OCI-LY3 (cell line): Measurements from ENCODE around the gene SYAP1.

Experiments
- H2AFZ ChIP-seq: fragments of 200-600, 300-600 bp; shearing (Covaris generic); 2 replicates; pipeline ENCODE4 v1.6.0; 2014; ENCODE audit warnings: antibody characterized with exemption, low read depth, low read length
- H3K27ac ChIP-seq: fragments of 200-600, 300-600 bp; sonication (generic); 2 replicates; pipeline ENCODE4 v1.5.1; 2014; ENCODE audit warnings: mild to moderate bottlenecking, low read length, moderate library complexity, mixed read lengths
- H3K27me3 ChIP-seq: fragments of 200-600, 300-600 bp; sonication (generic); 2 replicates; pipeline ENCODE4 v1.6.1; 2014; ENCODE audit warnings: low read depth, low read length, mixed read lengths
- H3K36me3 ChIP-seq: fragments of 200-600, 300-600 bp; sonication (generic); replicated peaks from 2 replicates; pipeline ENCODE3; 2014; ENCODE audit warnings: low read depth, low read length, mixed read lengths
- H3K4me1 ChIP-seq: fragments of 300-600, 200-600 bp; sonication (generic); 2 replicates; pipeline ENCODE4 v1.6.1; 2014; ENCODE audit warnings: low read length, mixed read lengths
- H3K4me2 ChIP-seq: fragments of 200-600, 300-600 bp; sonication (generic); 2 replicates; pipeline ENCODE4 v1.6.1; 2014; ENCODE audit warnings: low read length, mixed read lengths
- H3K4me3 ChIP-seq: fragments of 300-600, 200-600 bp; sonication (generic); 2 replicates; pipeline ENCODE4 v1.5.1; 2014; ENCODE audit warnings: antibody characterized with exemption, mild to moderate bottlenecking, low read length, moderate library complexity
- H3K79me2 ChIP-seq: fragments of 300-600, 200-600 bp; shearing (Covaris generic); 2 replicates; pipeline ENCODE4 v1.6.1; 2014; ENCODE audit warnings: mild to moderate bottlenecking, low read length, mixed read lengths
- H3K9ac ChIP-seq: fragments of 300-600, 200-600 bp; shearing (Covaris generic); 2 replicates; pipeline ENCODE4 v1.6.0; 2014; ENCODE audit warnings: mild to moderate bottlenecking, low read length, moderate library complexity
- H3K9me3 ChIP-seq: fragments of 200-600, 300-600 bp; shearing (Covaris generic); 2 replicates; pipeline ENCODE4 v1.6.1; 2014; ENCODE audit warnings: low read length, mixed read lengths; ENCODE audit not compliant: insufficient read depth
- H4K20me1 ChIP-seq: fragments of 200-600, 300-600 bp; sonication (generic); 2 replicates; pipeline ENCODE4 v1.6.1; 2016; ENCODE audit warnings: low read length, mixed read lengths; ENCODE audit not compliant: insufficient read depth
- CTCF ChIP-seq: fragments of 200-600, 300-600 bp; sonication (generic); IDR thresholded peaks from 2 replicates; pipeline ENCODE4 v1.5.1; 2014; ENCODE audit warnings: antibody characterized with exemption, low read length, low read depth
- EZH2phosphoT487 ChIP-seq: fragments of 200-600 bp; shearing (Covaris generic); IDR thresholded peaks from 2 replicates; pipeline ENCODE4 v1.6.1; 2018; ENCODE audit warnings: antibody characterized with exemption, mixed run types, low read depth

Gene SYAP1

GRCh38 chrX:16739574-16739973 is 20.2 kb downstream of the SYAP1 start:
- Histone ChIP-seq H3K27me3 (no peaks in the 10 kb centered on the region), H2AFZ (no peak overlapping the region), H3K4me2 (no peak overlapping the region), H4K20me1 (no peaks in the 10 kb centered on the region), H3K79me2 (no peaks in the 10 kb centered on the region), H3K36me3 (peaks cover 14% of the 10 kb centered on the region), H3K9ac (no peak overlapping the region), H3K4me3 (no peak overlapping the region), H3K27ac (no peak overlapping the region), H3K4me1 (no peaks in the 10 kb centered on the region), H3K9me3 (no peaks in the 10 kb centered on the region)
- no peak for TF ChIP-seq CTCF
- no peak for TF ChIP-seq EZH2phosphoT487

GRCh38 chrX:16743604-16744325 is 24.4 kb downstream of the SYAP1 start:
- H2AFZ ChIP-seq = no peak overlapping the region
- H4K20me1 ChIP-seq = no peaks in the 10 kb centered on the region
- no peak for TF ChIP-seq EZH2phosphoT487
- no peak for TF ChIP-seq CTCF
- no peaks in the 10 kb centered on the region for H3K4me1 ChIP-seq
- H3K9me3 ChIP-seq = no peaks in the 10 kb centered on the region
- H3K4me3 ChIP-seq = no peak overlapping the region
- H3K27me3 ChIP-seq = no peaks in the 10 kb centered on the region
- no peak overlapping the region for H3K9ac ChIP-seq
- no peak overlapping the region for H3K4me2 ChIP-seq
- H3K27ac ChIP-seq = no peak overlapping the region
- no peaks in the 10 kb centered on the region for H3K79me2 ChIP-seq
- peaks cover 10% of the 10 kb centered on the region for H3K36me3 ChIP-seq

- Histone ChIP-seq H3K4me2 (no peak overlapping the region), H3K4me3 (no peak overlapping the region), H3K27ac (no peak overlapping the region), H2AFZ (no peak overlapping the region), H3K36me3 (peaks cover 12% of the 10 kb centered on the region), H4K20me1 (no peaks in the 10 kb centered on the region), H3K27me3 (no peaks in the 10 kb centered on the region), H3K79me2 (no peaks in the 10 kb centered on the region), H3K9me3 (no peaks in the 10 kb centered on the region), H3K4me1 (no peaks in the 10 kb centered on the region), H3K9ac (no peak overlapping the region)
- TF ChIP-seq CTCF = no peak
- TF ChIP-seq EZH2phosphoT487 = no peak
Measured at GRCh38 chrX:16745102-16745501, 25.7 kb downstream of the SYAP1 start.

GRCh38 chrX:16745659-16746058 is 26.2 kb downstream of the SYAP1 start:
- no peaks in the 10 kb centered on the region for H4K20me1 ChIP-seq
- H2AFZ ChIP-seq = no peak overlapping the region
- no peak overlapping the region for H3K27ac ChIP-seq
- TF ChIP-seq EZH2phosphoT487 = no peak
- H3K4me2 ChIP-seq = no peak overlapping the region
- no peak overlapping the region for H3K9ac ChIP-seq
- no peak overlapping the region for H3K4me3 ChIP-seq
- H3K79me2 ChIP-seq = no peaks in the 10 kb centered on the region
- no peaks in the 10 kb centered on the region for H3K9me3 ChIP-seq
- H3K27me3 ChIP-seq = no peaks in the 10 kb centered on the region
- H3K4me1 ChIP-seq = no peaks in the 10 kb centered on the region
- peaks cover 17% of the 10 kb centered on the region for H3K36me3 ChIP-seq
